Inflammatory macrophage (primary cell): Measurements from ENCODE around the gene ABL1.

Source experiments
- DNase-seq, 2 donors: peaks; one replicate each; pipeline ENCODE4 v3.0.0-alpha.2; 2020 to 2022

Gene ABL1

DNA sequence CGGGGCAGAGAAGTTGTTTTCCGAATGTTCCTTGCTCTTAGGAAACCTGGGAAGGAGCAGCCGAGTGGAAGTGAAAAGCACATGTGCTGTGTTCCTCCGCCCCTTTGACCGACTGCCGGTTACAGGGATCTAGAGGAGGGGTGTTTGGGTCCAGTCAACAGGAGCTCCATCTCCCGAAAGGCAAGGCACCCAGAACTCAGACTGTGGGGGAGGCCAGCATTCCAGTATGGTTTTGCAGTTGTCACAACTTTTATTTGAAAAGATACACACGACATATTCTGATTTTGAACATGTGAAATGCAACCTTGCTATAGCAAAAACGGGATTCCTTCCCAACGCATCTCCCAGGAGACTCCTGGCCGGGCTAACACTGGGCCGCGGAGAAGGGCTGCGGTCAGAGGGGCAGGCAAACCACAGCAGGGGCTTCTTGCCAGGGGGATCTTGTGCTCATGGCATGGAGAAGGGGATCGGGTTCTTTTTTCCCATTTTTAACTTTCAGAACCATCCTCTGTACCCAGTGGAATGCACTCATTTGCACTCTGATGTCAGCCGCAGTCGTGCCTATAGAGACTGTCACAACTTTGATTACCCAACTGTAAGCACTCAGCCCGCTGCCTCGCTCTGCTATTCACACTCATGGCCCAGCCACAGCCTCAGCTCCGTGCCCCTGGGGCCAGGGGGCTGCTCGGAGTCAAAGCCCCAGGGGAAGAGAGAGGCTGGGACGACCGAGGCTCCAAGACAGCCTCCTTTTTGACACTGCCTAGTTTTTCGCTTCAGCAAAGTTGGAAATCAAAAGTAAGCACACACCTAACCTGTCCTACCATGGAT lies 57.6 kb downstream of the ABL1 start:
- peak in 1 of 2 donors; percentile 7 for DNase-seq

GRCh38 chr9:130893341-130894101 lies 58.5 kb downstream of the ABL1 start:
- DNase-seq = peak; percentile 89 to 90

DNA sequence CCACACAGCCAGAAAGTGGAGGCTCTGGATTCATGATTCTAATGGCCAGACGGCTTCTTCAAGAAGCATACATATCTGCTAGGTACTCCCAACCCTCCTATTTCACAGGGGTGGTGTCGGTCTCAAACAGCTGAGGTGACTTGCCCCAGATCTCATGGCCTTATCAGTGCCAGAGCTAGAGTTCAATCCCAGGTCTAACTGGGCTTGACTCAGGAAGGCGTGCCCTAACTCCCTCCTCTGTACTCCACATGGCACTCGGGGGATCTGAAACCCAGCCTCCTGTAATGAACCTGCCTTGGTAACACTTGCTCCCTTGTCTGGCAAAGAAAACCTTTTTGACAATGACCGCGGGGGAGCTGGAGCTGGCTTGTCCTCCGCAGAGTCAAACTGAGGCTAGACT lies 59.5 kb downstream of the ABL1 start:
- DNase-seq = no peak

- no peak for DNase-seq
Observed at GRCh38 chr9:130895038-130895437, 60.0 kb downstream of the ABL1 start.

- no peak for DNase-seq
Observed at GRCh38 chr9:130895481-130896232, 60.6 kb downstream of the ABL1 start.

- DNase-seq = no peak
Observed at GRCh38 chr9:130896233-130897014, 61.4 kb downstream of the ABL1 start, which contains the start of gene QRFP. QRFP (minus strand) TSS chr9:130896812; CDS start chr9:130893838, 2,974 bp downstream.

DNA sequence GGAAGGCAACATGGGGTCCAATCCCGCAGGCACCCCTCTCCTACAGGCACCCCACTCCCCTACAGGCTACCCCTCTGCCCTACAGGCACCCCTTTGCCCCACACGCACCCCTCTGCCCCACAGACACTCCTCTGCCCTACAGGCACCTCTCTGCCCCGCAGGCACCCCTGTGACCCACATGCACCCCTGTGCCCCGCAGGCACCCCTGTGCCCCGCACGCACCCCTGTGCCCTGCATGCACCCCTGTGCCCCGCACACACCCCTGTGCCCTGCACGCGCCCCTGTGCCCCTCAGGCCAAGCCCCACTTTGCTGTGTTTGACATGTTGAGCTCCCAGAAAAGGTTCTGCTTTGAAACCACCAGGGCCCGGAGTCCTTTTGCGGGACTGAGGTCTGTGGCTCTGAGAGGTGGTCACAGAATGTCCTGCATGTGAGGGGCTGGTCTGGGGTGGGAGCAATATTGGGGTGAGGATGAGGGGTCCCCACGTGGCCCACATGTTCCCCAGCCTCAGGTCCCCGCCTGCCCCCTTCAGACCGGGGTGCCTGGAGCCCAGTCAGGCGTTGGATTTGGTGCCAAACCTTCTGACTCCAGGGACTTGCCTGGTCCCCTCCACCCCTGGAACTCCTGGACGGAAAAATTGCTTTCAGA lies 62.2 kb downstream of the ABL1 start:
- no peak for DNase-seq

GRCh38 chr9:130897848-130898551 lies 62.9 kb downstream of the ABL1 start:
- no peak for DNase-seq

GRCh38 chr9:130898552-130898852 lies 63.4 kb downstream of the ABL1 start:
- no peak for DNase-seq

GRCh38 chr9:130899051-130899748 lies 64.1 kb downstream of the ABL1 start:
- DNase-seq = no peak

DNA sequence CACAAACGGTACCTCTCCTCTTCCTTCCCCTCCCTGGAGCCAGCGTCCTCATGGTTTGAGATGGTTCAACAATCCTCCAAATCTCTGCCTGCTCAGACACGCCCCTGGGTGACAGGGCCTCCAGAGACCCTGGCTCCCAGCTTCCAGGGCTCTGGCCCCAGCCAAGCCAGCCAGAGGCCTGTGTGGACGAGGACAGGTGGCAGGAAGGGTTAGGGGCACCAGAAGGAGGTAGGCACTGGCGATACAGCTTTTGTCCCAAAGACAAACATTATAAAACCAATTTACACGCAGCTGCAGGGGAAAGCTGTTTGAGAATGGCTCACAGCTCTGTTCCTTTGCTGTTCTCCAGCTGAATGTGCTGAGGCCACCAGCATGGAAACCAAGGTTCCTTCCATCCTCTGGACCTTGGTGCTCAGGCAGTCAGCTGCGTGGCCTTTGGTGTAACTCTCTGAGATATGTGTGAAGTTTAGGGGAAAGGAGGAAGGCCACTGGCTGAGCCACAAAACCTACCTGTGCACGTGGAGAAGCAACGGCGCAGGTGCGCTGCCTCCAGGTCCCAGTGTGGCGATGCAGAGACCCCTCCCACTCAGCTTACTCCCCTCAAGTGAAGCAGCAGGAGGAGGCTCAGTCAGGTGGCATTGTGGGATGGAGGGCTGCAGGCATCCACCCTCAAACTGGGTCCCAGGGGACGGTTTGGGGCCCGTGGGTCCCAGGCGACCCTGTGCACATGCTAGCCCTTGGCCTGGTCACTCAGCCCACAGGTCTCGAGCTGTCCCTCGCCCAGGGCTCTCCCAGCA lies 65.8 kb downstream of the ABL1 start:
- DNase-seq = no peak

- DNase-seq = no peak
Observed at GRCh38 chr9:130901498-130902203, 66.6 kb downstream of the ABL1 start.

GRCh38 chr9:130902204-130903185 lies 67.4 kb downstream of the ABL1 start:
- no peak for DNase-seq

DNA sequence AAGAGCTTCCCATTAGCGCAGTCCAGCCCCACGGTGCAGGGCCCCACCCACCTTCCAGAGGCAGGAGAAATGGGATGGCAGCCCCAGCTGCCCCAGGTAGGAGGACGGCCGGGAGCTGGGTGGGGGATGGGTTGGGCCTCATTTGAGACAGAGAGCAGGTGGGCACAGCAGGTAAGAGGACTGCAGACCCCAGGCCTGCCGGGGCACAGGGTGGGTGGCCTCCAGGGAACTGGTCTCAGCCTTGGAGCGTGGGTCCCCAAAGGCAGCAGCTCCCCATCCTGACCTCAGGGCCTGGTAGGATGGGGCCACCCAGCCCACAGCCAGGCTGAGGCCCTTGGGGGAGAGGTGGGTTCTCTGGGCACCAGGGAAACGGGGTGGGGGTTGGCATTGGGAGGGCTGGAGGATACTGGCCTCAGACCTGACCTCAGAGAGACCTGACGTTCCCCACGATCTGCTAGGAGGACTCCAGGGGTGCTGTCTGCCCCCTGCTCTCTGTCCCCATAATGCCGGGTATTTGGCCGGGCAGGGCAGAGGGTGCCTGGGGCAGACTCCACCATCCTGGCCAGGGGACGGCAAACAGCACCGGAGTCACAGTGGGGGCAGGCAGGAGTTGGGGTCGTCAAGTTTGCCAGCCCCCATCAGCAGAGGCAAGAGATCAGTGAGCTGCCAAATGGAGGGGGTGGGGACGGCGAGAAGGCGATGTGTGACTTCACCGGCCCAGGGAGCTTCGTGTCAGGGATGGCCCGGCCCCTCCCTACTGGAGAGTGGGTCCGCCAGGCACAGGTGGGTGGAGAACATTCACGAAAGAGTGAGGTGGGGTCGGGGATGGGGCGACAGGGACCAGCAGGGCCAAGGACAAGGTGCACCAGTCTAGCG lies 68.4 kb downstream of the ABL1 start:
- no peak for DNase-seq

- DNase-seq = no peak
Observed at GRCh38 chr9:130904070-130905044, 69.3 kb downstream of the ABL1 start.
